NCI-H345 treated with DMSO at 0.1 percent for 48 hours (cell line): ENCODE data around the gene PTGES2.

ENCODE experiments used
- DNase-seq: peaks from one replicate; lab custom pipeline; 2025; ENCODE audit not compliant: unreplicated experiment; lab: John Stamatoyannopoulos, UW

PTGES2 gene

GRCh38 chr9:128153060-128153946 is 25.8 kb upstream of the PTGES2 start:
- no peak for DNase-seq

- DNase-seq = no peak
Observed at GRCh38 chr9:128152133-128153059, 24.9 kb upstream of the PTGES2 start.

GRCh38 chr9:128151309-128152132 is 24.0 kb upstream of the PTGES2 start:
- no peak for DNase-seq

GRCh38 chr9:128150594-128151308 is 23.2 kb upstream of the PTGES2 start:
- DNase-seq = no peak

GRCh38 chr9:128149951-128150593 is 22.5 kb upstream of the PTGES2 start:
- no peak for DNase-seq

- DNase-seq = no peak
Observed at GRCh38 chr9:128149001-128149701, 21.6 kb upstream of the PTGES2 start, which contains the start of gene LCN2. Gene LCN2, plus strand, starts transcription at chr9:128149453. Its CDS starts 73 bp downstream, at chr9:128149526.

GRCh38 chr9:128148509-128149000 is 21.0 kb upstream of the PTGES2 start:
- no peak for DNase-seq

- DNase-seq = no peak
Observed at GRCh38 chr9:128146591-128147120, 19.1 kb upstream of the PTGES2 start.

- DNase-seq = no peak
Observed at GRCh38 chr9:128145951-128146351, 18.4 kb upstream of the PTGES2 start.

GRCh38 chr9:128145536-128145935 is 18.0 kb upstream of the PTGES2 start:
- DNase-seq = no peak

- DNase-seq = no peak
Observed at GRCh38 chr9:128144239-128145181, 17.0 kb upstream of the PTGES2 start.

GRCh38 chr9:128143525-128144238 is 16.2 kb upstream of the PTGES2 start:
- no peak for DNase-seq

GRCh38 chr9:128142596-128142995 is 15.1 kb upstream of the PTGES2 start:
- no peak for DNase-seq

GRCh38 chr9:128142061-128142460 is 14.5 kb upstream of the PTGES2 start:
- no peak for DNase-seq

GRCh38 chr9:128141604-128142003 is 14.1 kb upstream of the PTGES2 start:
- no peak for DNase-seq

- no peak for DNase-seq
Observed at GRCh38 chr9:128139621-128140020, 12.1 kb upstream of the PTGES2 start.

- DNase-seq = no peak
Observed at GRCh38 chr9:128138001-128138400, 10.5 kb upstream of the PTGES2 start.
